NB4 (cell line): ENCODE measurements around the gene OR6J1.

Experiments used
- DNase-seq: peaks from one replicate; pipeline ENCODE4 v3.0.0; 2010; ENCODE audit warnings: low read depth
- H3K4me3 ChIP-seq: one replicate; pipeline ENCODE4 v1.5.1; 2011; ENCODE audit warnings: mild to moderate bottlenecking, low read depth, low read length, moderate library complexity
- MYC ChIP-seq: IDR thresholded peaks from 2 replicates; pipeline ENCODE4 v1.6.1; 2011; ENCODE audit warnings: low read depth, low read length
- POLR2A ChIP-seq: IDR thresholded peaks from 2 replicates; pipeline ENCODE4 v1.6.1; 2011; ENCODE audit warnings: mild to moderate bottlenecking; ENCODE audit not compliant: insufficient read length; ENCODE audit errors: extremely low read depth
- TF ChIP-seq, protein P1 (sequence below): IDR thresholded peaks from 2 replicates; pipeline ENCODE4 v1.6.1; 2011; ENCODE audit warnings: low read depth, low read length
- TF ChIP-seq, protein P2 (sequence below): IDR thresholded peaks from one replicate; pipeline ENCODE4 v1.5.1; 2012; ENCODE audit warnings: low read depth, low read length

OR6J1 gene

DNA sequence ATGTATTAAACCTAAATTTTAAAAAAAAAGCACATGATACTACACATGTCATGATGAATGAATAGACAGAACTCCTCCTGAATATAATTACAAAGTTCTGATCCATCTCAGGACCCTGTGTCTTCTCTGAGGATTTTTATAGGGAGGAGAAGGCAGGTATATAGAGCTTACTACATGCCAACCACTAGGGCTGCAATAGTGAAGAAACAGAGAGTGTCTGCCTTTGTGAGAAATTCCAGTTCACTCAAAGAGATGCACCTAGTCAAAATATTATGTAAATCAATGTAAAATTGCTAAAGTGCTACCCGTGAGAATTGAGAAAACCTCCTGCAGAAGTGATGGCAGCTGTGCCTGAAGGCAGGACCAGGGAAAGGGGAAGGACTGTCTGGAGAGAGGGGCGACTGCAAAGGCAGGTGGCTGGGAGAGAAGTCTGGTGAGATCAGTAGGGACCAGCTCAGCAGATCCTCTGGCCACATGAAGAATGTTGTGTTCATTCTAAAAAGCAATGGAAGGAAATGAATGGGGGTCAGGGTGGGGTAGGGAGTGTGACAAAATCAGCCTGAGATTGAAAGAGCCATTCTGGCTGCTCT, 31.0 kb downstream of the OR6J1 start:
- TF ChIP-seq, protein P1, sequence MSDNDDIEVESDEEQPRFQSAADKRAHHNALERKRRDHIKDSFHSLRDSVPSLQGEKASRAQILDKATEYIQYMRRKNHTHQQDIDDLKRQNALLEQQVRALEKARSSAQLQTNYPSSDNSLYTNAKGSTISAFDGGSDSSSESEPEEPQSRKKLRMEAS: no peak
- TF ChIP-seq MYC (no peak), POLR2A (no peak)
- TF ChIP-seq, protein P2, sequence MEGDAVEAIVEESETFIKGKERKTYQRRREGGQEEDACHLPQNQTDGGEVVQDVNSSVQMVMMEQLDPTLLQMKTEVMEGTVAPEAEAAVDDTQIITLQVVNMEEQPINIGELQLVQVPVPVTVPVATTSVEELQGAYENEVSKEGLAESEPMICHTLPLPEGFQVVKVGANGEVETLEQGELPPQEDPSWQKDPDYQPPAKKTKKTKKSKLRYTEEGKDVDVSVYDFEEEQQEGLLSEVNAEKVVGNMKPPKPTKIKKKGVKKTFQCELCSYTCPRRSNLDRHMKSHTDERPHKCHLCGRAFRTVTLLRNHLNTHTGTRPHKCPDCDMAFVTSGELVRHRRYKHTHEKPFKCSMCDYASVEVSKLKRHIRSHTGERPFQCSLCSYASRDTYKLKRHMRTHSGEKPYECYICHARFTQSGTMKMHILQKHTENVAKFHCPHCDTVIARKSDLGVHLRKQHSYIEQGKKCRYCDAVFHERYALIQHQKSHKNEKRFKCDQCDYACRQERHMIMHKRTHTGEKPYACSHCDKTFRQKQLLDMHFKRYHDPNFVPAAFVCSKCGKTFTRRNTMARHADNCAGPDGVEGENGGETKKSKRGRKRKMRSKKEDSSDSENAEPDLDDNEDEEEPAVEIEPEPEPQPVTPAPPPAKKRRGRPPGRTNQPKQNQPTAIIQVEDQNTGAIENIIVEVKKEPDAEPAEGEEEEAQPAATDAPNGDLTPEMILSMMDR: no peak
- no peak for DNase-seq
- H3K4me3 ChIP-seq: no peak overlapping the region

DNA sequence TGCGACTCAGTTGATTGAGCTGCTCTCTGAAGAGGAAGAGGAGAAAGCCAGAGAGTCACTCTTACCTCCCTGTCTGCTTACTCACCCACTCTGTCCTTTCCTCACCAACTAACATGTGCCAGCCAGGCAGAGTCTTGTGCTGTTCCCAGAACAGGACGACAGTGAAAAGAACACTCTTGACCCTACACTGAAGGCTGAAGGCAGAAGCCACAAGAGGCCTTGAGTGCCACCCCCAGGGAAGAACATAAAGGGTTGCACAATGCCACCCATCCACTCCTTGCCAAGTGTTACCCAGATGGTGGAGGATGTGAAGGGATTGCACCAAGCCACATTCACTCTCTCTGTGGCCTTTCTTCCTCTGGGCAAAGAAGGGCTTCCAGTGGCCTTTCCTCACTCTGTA, 33.2 kb downstream of the OR6J1 start:
- DNase-seq: peak; percentile 17
- TF ChIP-seq MYC (no peak), POLR2A (no peak)
- TF ChIP-seq, protein P1: no peak
- TF ChIP-seq, protein P2: no peak
- H3K4me3 ChIP-seq: no peak overlapping the region

DNA sequence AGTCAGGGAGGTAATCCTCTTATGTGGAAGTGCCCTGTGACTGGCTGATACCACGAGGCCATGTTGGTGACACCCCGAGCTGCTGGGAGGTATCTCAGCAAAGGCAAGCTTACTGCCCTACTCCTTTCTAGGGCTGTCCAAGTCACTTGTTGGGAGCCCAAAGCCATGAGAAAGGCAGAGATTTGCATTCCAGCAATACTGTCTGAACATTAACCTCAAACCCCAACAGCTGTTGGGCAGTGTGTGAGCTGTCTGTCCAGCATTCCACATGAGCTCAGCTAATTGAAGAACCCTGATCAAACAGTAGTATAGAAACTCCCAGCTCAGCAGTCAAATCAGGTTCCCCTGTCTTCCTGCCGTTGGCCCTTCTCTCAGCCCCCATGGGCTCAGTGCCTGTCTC, 36.9 kb downstream of the OR6J1 start:
- H3K4me3 ChIP-seq: no peak overlapping the region
- TF ChIP-seq POLR2A: no peak
- TF ChIP-seq, protein P2: no peak
- TF ChIP-seq, protein P1: no peak
- no peak for TF ChIP-seq MYC
- DNase-seq: no peak

DNA sequence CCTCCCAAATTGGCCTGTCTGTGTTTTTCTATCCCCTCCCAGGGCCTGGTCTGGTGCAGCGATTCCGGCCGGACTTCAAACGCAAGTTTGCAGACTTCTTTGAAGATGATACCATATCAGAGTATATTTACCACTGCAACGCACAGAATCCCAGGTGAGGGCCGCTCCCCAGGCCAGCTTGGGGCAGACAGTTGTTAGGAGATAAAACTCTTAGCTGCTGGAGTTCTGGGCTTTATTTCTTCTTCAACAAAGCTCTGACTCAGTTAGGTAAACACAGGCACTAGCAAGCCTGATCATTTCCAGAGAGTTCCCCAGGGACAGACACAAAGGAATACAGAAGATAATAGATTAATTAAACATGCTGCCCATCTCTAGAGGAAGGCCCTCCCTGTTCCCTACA, 37.8 kb downstream of the OR6J1 start:
- no peak overlapping the region for H3K4me3 ChIP-seq
- TF ChIP-seq, protein P2: no peak
- no peak for TF ChIP-seq MYC
- TF ChIP-seq, protein P1: no peak
- no peak for TF ChIP-seq POLR2A
- DNase-seq: no peak

DNA sequence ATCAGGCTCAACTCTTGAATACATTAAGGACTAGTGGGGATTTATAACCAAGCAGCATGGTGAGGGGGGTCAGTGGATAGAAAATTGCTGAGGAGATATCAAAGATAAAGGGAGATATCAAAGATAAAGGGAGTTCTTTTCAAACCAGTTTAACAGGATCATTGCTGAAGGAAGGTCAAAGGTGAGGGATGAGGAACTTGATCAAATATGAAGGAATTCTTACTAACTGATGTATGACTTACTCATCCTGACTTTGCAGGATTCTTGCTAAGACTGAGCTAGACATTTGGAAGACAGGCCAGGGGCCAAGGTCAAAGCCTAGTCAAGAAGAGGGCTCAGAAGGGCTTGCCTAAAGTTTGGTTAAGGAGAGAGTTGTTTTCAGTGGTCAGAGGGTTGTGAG, 41.3 kb downstream of the OR6J1 start:
- no peak for TF ChIP-seq POLR2A
- TF ChIP-seq, protein P2: no peak
- TF ChIP-seq MYC: no peak
- TF ChIP-seq, protein P1: no peak
- no peak for DNase-seq
- no peak overlapping the region for H3K4me3 ChIP-seq
